Cardiac ventricle fibroblast (primary cell): ENCODE results near the gene MBD3L5. TPM values are rescaled to one million over a fixed set of nuclear protein-coding genes. Genes with fewer than 3 reads are reported as not detected.

ENCODE experiments used
- total RNA-seq: library from RNA; depleted of rRNA; stranded (reverse); fragments of >200 nt; gene quantifications from 2 replicates; pipeline ENCODE4 v1.2.3, GENCODE V29; 2015

Gene MBD3L5
- not detected in 2 replicates for total RNA-seq

GRCh38 chr19:7030278-7030677 lies at the start of gene MBD3L5:
MBD3L5 (plus strand) TSS chr19:7030578; CDS start chr19:7030612, 34 bp downstream.

GRCh38 chr19:7021331-7021730 lies 9.0 kb upstream of the MBD3L5 start, which contains the start of gene MBD3L2B:
MBD3L2B (minus strand) TSS chr19:7021431; CDS start chr19:7021397, 34 bp downstream.

GRCh38 chr19:7040079-7040478 lies 9.7 kb downstream of the MBD3L5 start, which contains the start of gene MBD3L4:
MBD3L4 (minus strand) TSS chr19:7040179; CDS start chr19:7040144, 35 bp downstream.

DNA sequence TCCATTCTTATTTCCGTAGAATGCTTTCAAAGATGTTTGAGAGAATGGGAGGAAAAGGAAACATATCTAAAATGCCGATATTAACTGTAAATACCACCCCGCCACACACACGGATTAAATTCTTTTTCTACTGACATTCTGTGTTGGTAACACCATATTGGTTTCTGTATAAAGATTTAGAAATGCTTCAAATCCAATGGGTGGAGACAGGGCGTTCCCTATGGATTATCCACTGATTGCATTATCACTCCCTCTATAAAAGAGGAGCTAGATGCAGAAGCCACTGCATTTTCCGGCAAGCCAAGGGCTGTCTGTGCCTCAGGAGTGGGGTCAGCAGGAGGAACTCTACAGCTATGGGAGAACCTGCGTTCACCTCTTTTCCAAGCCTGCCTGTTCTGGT lies 18.6 kb downstream of the MBD3L5 start, which contains the start of gene MBD3L2:
TSS of gene MBD3L2 (plus strand) at position 301 of the 400 bp plus-strand sequence. CDS start at position 354, 53 bp downstream.

GRCh38 chr19:7058576-7058975 lies 28.2 kb downstream of the MBD3L5 start, which contains the start of gene MBD3L3:
MBD3L3 (minus strand) TSS chr19:7058676; CDS start chr19:7058605, 71 bp downstream.

GRCh38 chr19:7069042-7069903 lies 38.9 kb downstream of the MBD3L5 start, which contains the start of gene ZNF557:
ZNF557 (plus strand) TSS chr19:7069703; CDS start chr19:7075075, 5,372 bp downstream.

Other genes starting within 250 kb of the MBD3L5 start
- gene ADGRE1, start 143.0 kb upstream of the MBD3L5 start, total RNA-seq = not detected in 2 replicates
- gene MBD3L2B, start 9.1 kb upstream of the MBD3L5 start, total RNA-seq = not detected in 2 replicates
- not detected in 2 replicates for gene MBD3L4, start 9.6 kb downstream of the MBD3L5 start, total RNA-seq
- not detected in 2 replicates for gene MBD3L2, start 18.7 kb downstream of the MBD3L5 start, total RNA-seq
- gene MBD3L3, start 28.1 kb downstream of the MBD3L5 start, total RNA-seq = not detected in 2 replicates
- 6.6 and 8.9 TPM in 2 replicates for gene ZNF557, start 39.1 kb downstream of the MBD3L5 start, total RNA-seq